ENCODE data around the gene MPRIP. TPM values are rescaled to one million over a fixed set of nuclear protein-coding genes. Genes with fewer than 3 reads are reported as not detected.
A peak's percentile ranks its signal among the peaks of the same experiment; 100 is the strongest.

The MPRIP gene
- total RNA-seq, 2 experiments from 2014 or later, result 132 to 135 TPM

GRCh38 chr17:17168401-17168800, 126.1 kb downstream of the MPRIP start:
- intact Hi-C loops (cut with micrococcal nuclease), result no loop called here
- no peak for DNase-seq
- Mint-ChIP-seq H3K4me1 (ENCODE audit: low read depth) (peaks cover 13% of the 10 kb centered on the region), H3K9me3 (no peaks in the 10 kb centered on the region), H3K4me3 (no peak overlapping the region), H3K27me3 (no peaks in the 10 kb centered on the region), H3K27ac (no peak overlapping the region), H3K36me3 (ENCODE audit: low read depth) (peaks cover 10% of the 10 kb centered on the region)
- POLR2A ChIA-PET, result no interaction called here
- no peak for ATAC-seq
- CTCF ChIA-PET, result interaction anchor here (0.6 to 0.9 kb wide), 2 partner anchors 9 to 27 kb away, joined by 3 to 4 read pairs; no protein-coding TSS in a partner anchor
- no peak for TF ChIP-seq CTCF (IDR thresholded peaks at IDR 0.05)

GRCh38 chr17:17169396-17169795, 127.1 kb downstream of the MPRIP start:
- ChIA-PET POLR2A (no interaction called here), CTCF (interaction anchor here (0.9 to 1.2 kb wide), 3 partner anchors 8 to 28 kb away, joined by 3 to 5 read pairs (median 4); no protein-coding TSS in a partner anchor)
- no peak for TF ChIP-seq CTCF (IDR thresholded peaks at IDR 0.05)
- Mint-ChIP-seq H3K4me3 (no peak overlapping the region), H3K27me3 (no peaks in the 10 kb centered on the region), H3K27ac (no peak overlapping the region), H3K9me3 (no peaks in the 10 kb centered on the region), H3K36me3 (ENCODE audit: low read depth) (peaks cover 16% of the 10 kb centered on the region), H3K4me1 (ENCODE audit: low read depth) (peaks cover 13% of the 10 kb centered on the region)
- ATAC-seq (no peak), DNase-seq (no peak)
- intact Hi-C loops (cut with micrococcal nuclease), result no loop called here

GRCh38 chr17:17170346-17170985, 128.2 kb downstream of the MPRIP start:
- H3K4me3 Mint-ChIP-seq, result no peak overlapping the region
- ChIA-PET POLR2A (no interaction called here), CTCF (interaction anchor here (1.2 kb wide), 1 partner anchor 29 kb away, joined by 5 read pairs; no protein-coding TSS in a partner anchor)
- peak overlapping the region; percentile 66 for H3K27ac Mint-ChIP-seq
- H3K4me1 Mint-ChIP-seq (ENCODE audit: low read depth), result peaks cover 16% of the 10 kb centered on the region
- no peak for DNase-seq
- intact Hi-C loops (cut with micrococcal nuclease), result no loop called here
- no peaks in the 10 kb centered on the region for H3K9me3 Mint-ChIP-seq
- ATAC-seq, result no peak
- peaks cover 20% of the 10 kb centered on the region for H3K36me3 Mint-ChIP-seq (ENCODE audit: low read depth)
- TF ChIP-seq CTCF (IDR thresholded peaks at IDR 0.05), result no peak
- no peaks in the 10 kb centered on the region for H3K27me3 Mint-ChIP-seq

GRCh38 chr17:17171186-17171585, 128.9 kb downstream of the MPRIP start:
- ATAC-seq, result no peak
- H3K27me3 Mint-ChIP-seq, result no peaks in the 10 kb centered on the region
- no peak overlapping the region for H3K4me3 Mint-ChIP-seq
- H3K36me3 Mint-ChIP-seq (ENCODE audit: low read depth), result peaks cover 24% of the 10 kb centered on the region
- intact Hi-C loops (cut with micrococcal nuclease), result no loop called here
- peaks cover 21% of the 10 kb centered on the region for H3K4me1 Mint-ChIP-seq (ENCODE audit: low read depth)
- no peak for DNase-seq
- ChIA-PET CTCF (no interaction called here), POLR2A (no interaction called here)
- H3K27ac Mint-ChIP-seq, result peak overlapping the region; percentile 66
- H3K9me3 Mint-ChIP-seq, result no peaks in the 10 kb centered on the region
- no peak for TF ChIP-seq CTCF (IDR thresholded peaks at IDR 0.05)

GRCh38 chr17:17172001-17172939, 130.0 kb downstream of the MPRIP start:
- intact Hi-C loops (cut with micrococcal nuclease), result no loop called here
- Mint-ChIP-seq H3K4me1 (ENCODE audit: low read depth) (peaks cover 30% of the 10 kb centered on the region), H3K36me3 (ENCODE audit: low read depth) (peaks cover 30% of the 10 kb centered on the region), H3K4me3 (no peak overlapping the region), H3K27me3 (no peaks in the 10 kb centered on the region), H3K9me3 (no peaks in the 10 kb centered on the region), H3K27ac (no peak overlapping the region)
- no peak for ATAC-seq
- CTCF ChIA-PET, result no interaction called here
- TF ChIP-seq CTCF (IDR thresholded peaks at IDR 0.05), result no peak
- POLR2A ChIA-PET, result interaction anchor here (0.8 kb wide), 1 partner anchor 108 kb away, joined by 3 read pairs; no protein-coding TSS in a partner anchor
- no peak for DNase-seq

Measured in activated CD8-positive, alpha-beta T cell treated with anti-CD3 and anti-CD28 coated beads for 36 hours (primary cell).